ENCODE data around the gene CARS2. TPM values are rescaled to one million over a fixed set of nuclear protein-coding genes. Genes with fewer than 3 reads are reported as not detected.

CARS2 gene
- total RNA-seq, 1 experiment from 2014 or later: 52.9 TPM

GRCh38 chr13:110681868-110682550 lies 23.9 kb downstream of the CARS2 start:
- no peaks in the 10 kb centered on the region for H3K4me1 ChIP-seq (ENCODE audit: control insufficient read depth in 1 of 2, insufficient read depth in 2 of 2, low read length in 2 of 2)
- H3K36me3 ChIP-seq (ENCODE audit: control insufficient read depth in 1 of 2, insufficient read depth in 2 of 2, low read length in 2 of 2): peaks cover 18 to 36% of the 10 kb centered on the region in 2 experiments
- CTCF ChIA-PET: interaction anchor here (1.6 kb wide), 1 partner anchor 137 kb away, joined by 5 read pairs; no protein-coding TSS in a partner anchor
- H3K9ac ChIP-seq (ENCODE audit: low read length): no peak overlapping the region
- no peak overlapping the region for H3K4me2 ChIP-seq (ENCODE audit: low read length)
- H3K79me2 ChIP-seq (ENCODE audit: insufficient read depth, low read length): no peaks in the 10 kb centered on the region
- no peak overlapping the region for H3K4me3 ChIP-seq (replicated peaks in 1 of 2; ENCODE audit: low read depth in 1 of 2, low read length in 2 of 2)
- BruUV-seq (replicated peaks): no TSS peak
- RAD21 ChIA-PET (ENCODE audit: low non-redundant PET in 1 of 2, low total read pairs in 2 of 2, uncharacterized antibody in 2 of 2, unreplicated experiment in 2 of 2): no interaction called here
- no peaks in the 10 kb centered on the region for H3K9me2 ChIP-seq (ENCODE audit: insufficient read depth)
- H3K9me3 ChIP-seq (ENCODE audit: control insufficient read depth in 1 of 2, insufficient read depth in 1 of 2, low read depth in 1 of 2, low read length in 2 of 2): no peaks in the 10 kb centered on the region
- DNase-seq (ENCODE audit: low read depth, low spot score) (no peak), ATAC-seq (no peak)
- H2AFZ ChIP-seq (ENCODE audit: low read depth, low read length, poor library complexity, severe bottlenecking): no peak overlapping the region
- intact Hi-C loops (cut with micrococcal nuclease): loop anchor here (5.0 kb wide), 1 partner anchor 135 kb away; no protein-coding TSS in a partner anchor
- TF ChIP-seq SIN3A (IDR thresholded peaks at IDR 0.05; ENCODE audit: low read depth) (no peak), SP1 (IDR thresholded peaks at IDR 0.05; ENCODE audit: low read depth) (no peak), YY1 (IDR thresholded peaks at IDR 0.05; ENCODE audit: extremely low read depth, insufficient replicate concordance, low read depth, low read length) (no peak), POLR2AphosphoS5 (IDR thresholded peaks at IDR 0.05; ENCODE audit: low read depth, low read length) (no peak), POLR2A (IDR thresholded peaks at IDR 0.05; ENCODE audit: borderline replicate concordance, extremely low read depth, insufficient read depth, insufficient read length) (no peak), CBX3 (IDR thresholded peaks at IDR 0.05; ENCODE audit: low read depth) (no peak), EZH2 (IDR thresholded peaks at IDR 0.05) (no peak), FOSL1 (IDR thresholded peaks at IDR 0.05; ENCODE audit: low read depth) (no peak)
- TF ChIP-seq, protein P1, sequence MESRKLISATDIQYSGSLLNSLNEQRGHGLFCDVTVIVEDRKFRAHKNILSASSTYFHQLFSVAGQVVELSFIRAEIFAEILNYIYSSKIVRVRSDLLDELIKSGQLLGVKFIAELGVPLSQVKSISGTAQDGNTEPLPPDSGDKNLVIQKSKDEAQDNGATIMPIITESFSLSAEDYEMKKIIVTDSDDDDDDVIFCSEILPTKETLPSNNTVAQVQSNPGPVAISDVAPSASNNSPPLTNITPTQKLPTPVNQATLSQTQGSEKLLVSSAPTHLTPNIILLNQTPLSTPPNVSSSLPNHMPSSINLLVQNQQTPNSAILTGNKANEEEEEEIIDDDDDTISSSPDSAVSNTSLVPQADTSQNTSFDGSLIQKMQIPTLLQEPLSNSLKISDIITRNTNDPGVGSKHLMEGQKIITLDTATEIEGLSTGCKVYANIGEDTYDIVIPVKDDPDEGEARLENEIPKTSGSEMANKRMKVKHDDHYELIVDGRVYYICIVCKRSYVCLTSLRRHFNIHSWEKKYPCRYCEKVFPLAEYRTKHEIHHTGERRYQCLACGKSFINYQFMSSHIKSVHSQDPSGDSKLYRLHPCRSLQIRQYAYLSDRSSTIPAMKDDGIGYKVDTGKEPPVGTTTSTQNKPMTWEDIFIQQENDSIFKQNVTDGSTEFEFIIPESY (IDR thresholded peaks at IDR 0.05; ENCODE audit: extremely low read depth, insufficient replicate concordance, low read length): no peak
- H3K27me3 ChIP-seq (ENCODE audit: insufficient read depth, low read length): no peaks in the 10 kb centered on the region
- no peak overlapping the region for H3K27ac ChIP-seq (ENCODE audit: low read depth, low read length)
- POLR2A ChIA-PET: no interaction called here
- H4K20me1 ChIP-seq (ENCODE audit: insufficient read depth): no peaks in the 10 kb centered on the region

Measured in HCT116 (cell line).